Gastrocnemius medialis (tissue), 4 donors: Measurements from ENCODE around the gene OCLN.
"Not testable (repeated sequence)": the region's sequence is repeated elsewhere in the genome, so short reads cannot be mapped to it uniquely, and the experiment has no call there.

Experiments used
- POLR2A ChIP-seq, 2 donors: fragments of 450-650 bp; IDR thresholded peaks; one replicate each; pipeline ENCODE4 v1.6.1; 2017; ENCODE audit warnings: antibody characterized with exemption in 2 of 2, mild to moderate bottlenecking in 2 of 2, moderate library complexity in 2 of 2
- TF ChIP-seq, protein P1 (sequence below), 5 experiments: fragments of 450-650 bp in 3 of 5; fragments of 200-600 bp in 2 of 5; sonication (generic) in 2 of 5; IDR thresholded peaks in 4 of 5; conservative IDR thresholded peaks in 1 of 5; 1 replicate in 4 of 5; 2 replicates in 1 of 5; pipeline ENCODE4 v1.5.1; 2016 to 2019; ENCODE audit warnings: antibody characterized with exemption in 5 of 5, mild to moderate bottlenecking in 3 of 5, moderate library complexity in 3 of 5

DNA sequence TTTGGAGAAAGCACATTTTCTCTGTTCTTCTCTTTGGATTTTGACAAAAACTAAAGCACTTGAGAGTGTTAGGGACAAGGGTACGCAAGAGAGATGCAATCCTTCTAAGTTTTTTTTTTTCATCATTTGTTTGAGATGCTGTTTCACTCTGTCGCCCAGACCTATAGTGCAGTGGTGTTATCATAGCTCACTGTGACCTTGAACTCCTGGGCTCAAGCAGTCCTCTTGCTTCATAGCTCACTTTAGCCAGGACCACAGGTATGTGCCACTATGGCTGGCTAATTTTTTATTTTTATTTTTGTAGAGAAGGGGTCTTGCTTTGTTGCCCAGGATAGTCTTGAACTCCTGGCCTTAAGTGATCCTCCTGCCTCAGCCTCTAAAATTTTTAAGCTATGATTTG lies 46.1 kb downstream of the OCLN start:
- TF ChIP-seq, protein P1, sequence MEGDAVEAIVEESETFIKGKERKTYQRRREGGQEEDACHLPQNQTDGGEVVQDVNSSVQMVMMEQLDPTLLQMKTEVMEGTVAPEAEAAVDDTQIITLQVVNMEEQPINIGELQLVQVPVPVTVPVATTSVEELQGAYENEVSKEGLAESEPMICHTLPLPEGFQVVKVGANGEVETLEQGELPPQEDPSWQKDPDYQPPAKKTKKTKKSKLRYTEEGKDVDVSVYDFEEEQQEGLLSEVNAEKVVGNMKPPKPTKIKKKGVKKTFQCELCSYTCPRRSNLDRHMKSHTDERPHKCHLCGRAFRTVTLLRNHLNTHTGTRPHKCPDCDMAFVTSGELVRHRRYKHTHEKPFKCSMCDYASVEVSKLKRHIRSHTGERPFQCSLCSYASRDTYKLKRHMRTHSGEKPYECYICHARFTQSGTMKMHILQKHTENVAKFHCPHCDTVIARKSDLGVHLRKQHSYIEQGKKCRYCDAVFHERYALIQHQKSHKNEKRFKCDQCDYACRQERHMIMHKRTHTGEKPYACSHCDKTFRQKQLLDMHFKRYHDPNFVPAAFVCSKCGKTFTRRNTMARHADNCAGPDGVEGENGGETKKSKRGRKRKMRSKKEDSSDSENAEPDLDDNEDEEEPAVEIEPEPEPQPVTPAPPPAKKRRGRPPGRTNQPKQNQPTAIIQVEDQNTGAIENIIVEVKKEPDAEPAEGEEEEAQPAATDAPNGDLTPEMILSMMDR (IDR thresholded peaks at IDR 0.05 in 4 of 5, conservative IDR thresholded peaks at IDR 0.05 in 1 of 5) = not testable (repeated sequence)
- TF ChIP-seq POLR2A (IDR thresholded peaks at IDR 0.05) = not testable (repeated sequence)
